Ureter (tissue), 1 donor: ENCODE measurements around the gene KIF3A. TPM values are rescaled to one million over a fixed set of nuclear protein-coding genes. Genes with fewer than 3 reads are reported as not detected.

Source experiments
- total RNA-seq: library from RNA; stranded (reverse); gene quantifications from one replicate; pipeline ENCODE4 v1.2.4, GENCODE V29; 2023
- donor health status: DM: yes; HTN: yes; CAD: no.

KIF3A gene
- total RNA-seq, 1 donor from 2014 or later, result 19.9 TPM

Other genes starting within 250 kb of the KIF3A start
- gene IRF1, start 246.8 kb downstream of the KIF3A start, total RNA-seq, result 40.8 TPM
- not detected for gene IL5, start 194.0 kb downstream of the KIF3A start, total RNA-seq
- gene RAD50, start 180.6 kb downstream of the KIF3A start, total RNA-seq, result 49.5 TPM
- not detected for gene IL13, start 79.4 kb downstream of the KIF3A start, total RNA-seq
- gene IL4, start 63.6 kb downstream of the KIF3A start, total RNA-seq, result not detected
- 5.8 TPM for gene CCNI2, start 9.9 kb upstream of the KIF3A start, total RNA-seq
- gene SEPTIN8, start 39.7 kb upstream of the KIF3A start, total RNA-seq, result 170 TPM
- 6.8 TPM for gene SOWAHA, start 75.8 kb upstream of the KIF3A start, total RNA-seq
- 263 TPM for gene SHROOM1, start 93.1 kb upstream of the KIF3A start, total RNA-seq
- 0.73 TPM for gene GDF9, start 128.9 kb upstream of the KIF3A start, total RNA-seq
- gene UQCRQ, start 129.1 kb upstream of the KIF3A start, total RNA-seq, result 558 TPM
- gene LEAP2, start 136.1 kb upstream of the KIF3A start, total RNA-seq, result 28.3 TPM
- 107 TPM for gene AFF4, start 226.1 kb upstream of the KIF3A start, total RNA-seq